Erythroblast (primary cell): ENCODE data around the gene KLF5.

Experiments
- GATA1 ChIP-seq: IDR thresholded peaks from 2 replicates; pipeline ENCODE4 v1.6.1; 2011; ENCODE audit warnings: low read depth, mild to moderate bottlenecking, control low read depth, low read length, moderate library complexity
- POLR2A ChIP-seq: IDR thresholded peaks from 2 replicates; pipeline ENCODE4 v1.6.1; 2011; ENCODE audit warnings: mild to moderate bottlenecking, low read length

DNA sequence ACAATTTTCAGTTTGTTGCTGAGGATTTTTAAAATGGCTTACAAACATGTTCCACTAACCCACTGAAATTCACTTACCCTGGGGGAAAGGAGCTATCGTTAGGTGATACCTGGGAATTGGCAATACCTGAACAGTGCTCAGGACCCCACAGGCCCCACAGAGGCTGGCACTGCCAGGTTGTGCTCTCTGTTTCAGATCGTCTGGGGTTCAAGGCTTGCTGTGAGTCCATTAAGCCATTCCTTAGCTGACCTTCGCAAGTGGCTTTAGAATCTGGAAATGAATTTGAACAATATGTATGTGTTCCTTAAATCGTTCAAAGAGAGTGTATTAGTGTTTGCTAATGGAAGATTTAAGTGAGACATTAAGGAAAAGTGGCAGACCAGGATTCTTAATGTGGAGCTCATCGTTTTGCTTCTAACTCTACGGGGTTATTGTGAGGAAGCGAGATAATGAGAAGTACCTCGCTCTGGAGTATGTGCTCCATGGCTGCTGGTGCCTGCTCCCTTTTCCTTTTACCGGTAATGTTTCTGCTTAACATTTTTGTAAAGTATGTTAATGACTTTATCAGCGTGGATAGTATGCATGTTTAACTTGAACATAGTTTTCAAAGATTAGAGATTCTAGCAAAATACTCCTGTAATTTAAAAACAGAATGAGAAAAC is 13.6 kb downstream of the KLF5 start:
- TF ChIP-seq POLR2A (no peak), GATA1 (no peak)
